Measurements from ENCODE around the gene VWCE.

DNA sequence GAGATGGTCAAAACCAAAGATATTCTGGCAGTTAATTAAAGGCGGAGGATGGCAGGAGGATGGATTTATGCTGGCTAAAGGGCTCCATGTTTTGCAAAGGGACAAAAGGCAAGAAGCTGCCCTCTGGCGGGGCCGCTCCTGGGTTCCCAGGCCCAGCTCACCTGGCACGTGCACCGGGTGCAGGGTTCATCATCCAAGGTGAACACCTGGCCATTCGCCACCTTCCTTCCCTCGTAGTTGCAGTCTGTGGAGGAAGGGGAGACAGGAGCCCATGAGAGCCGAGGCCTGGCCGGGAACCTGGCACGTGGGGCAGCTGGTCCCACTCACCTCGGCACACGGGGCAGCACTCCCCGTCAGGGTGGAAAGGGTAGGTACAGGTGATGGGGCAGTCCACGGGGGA is 30.3 kb downstream of the VWCE start:
- no peak for TF ChIP-seq CTCF (IDR thresholded peaks at IDR 0.05)
- no peak for TF ChIP-seq EZH2 (IDR thresholded peaks at IDR 0.05)
